Renal cortex interstitium (tissue), 11 donors: ENCODE data around the gene VASP. TPM values are rescaled to one million over a fixed set of nuclear protein-coding genes. Genes with fewer than 3 reads are reported as not detected.
"Not testable (repeated sequence)": the region's sequence is repeated elsewhere in the genome, so short reads cannot be mapped to it uniquely, and the experiment has no call there.

Experiments used
- DNase-seq, 11 donors: peaks; one replicate each; pipeline ENCODE4 v3.0.0-alpha.2; 2013; ENCODE audit warnings: low read depth in 9 of 11, low spot score in 4 of 11; ENCODE audit errors: extremely low read depth in 1 of 11
- polyA plus RNA-seq, 3 donors: library from polyadenylated mRNA; unstranded; fragments of 120-200 nt; gene quantifications; one replicate each; pipeline ENCODE4 v1.2.1, GENCODE V29; 2013; ENCODE audit not compliant: insufficient read length in 3 of 3

Gene VASP
- polyA plus RNA-seq, 3 donors, result 49.0 to 57.7 (median 50.5) TPM

- DNase-seq, result no peak
Observed at GRCh38 chr19:45507872-45508416, 665 bp downstream of the VASP start.

- no peak for DNase-seq
Observed at GRCh38 chr19:45508417-45508860, 1.2 kb downstream of the VASP start.

- DNase-seq, result no peak
Observed at GRCh38 chr19:45508861-45509691, 1.8 kb downstream of the VASP start.

- no peak for DNase-seq
Observed at GRCh38 chr19:45509692-45510015, 2.4 kb downstream of the VASP start.

GRCh38 chr19:45510352-45510751, 3.1 kb downstream of the VASP start:
- DNase-seq, result not testable (repeated sequence)

- DNase-seq, result no peak
Observed at GRCh38 chr19:45511074-45511473, 3.8 kb downstream of the VASP start.

GRCh38 chr19:45512881-45513483, 5.7 kb downstream of the VASP start:
- no peak for DNase-seq

- no peak for DNase-seq
Observed at GRCh38 chr19:45514376-45515051, 7.2 kb downstream of the VASP start.

GRCh38 chr19:45515081-45515624, 7.9 kb downstream of the VASP start:
- no peak for DNase-seq

GRCh38 chr19:45515807-45516401, 8.6 kb downstream of the VASP start:
- DNase-seq, result no peak

GRCh38 chr19:45517238-45517637, 10.0 kb downstream of the VASP start:
- no peak for DNase-seq

GRCh38 chr19:45517641-45518468, 10.6 kb downstream of the VASP start:
- no peak for DNase-seq

- no peak for DNase-seq
Observed at GRCh38 chr19:45518469-45518826, 11.2 kb downstream of the VASP start.

- no peak for DNase-seq
Observed at GRCh38 chr19:45522010-45522941, 15.0 kb downstream of the VASP start.

GRCh38 chr19:45523642-45524256, 16.5 kb downstream of the VASP start:
- DNase-seq, result peak in 10 of 11 donors; percentile 69 to 89 (median 80)

- no peak for DNase-seq
Observed at GRCh38 chr19:45524575-45525129, 17.4 kb downstream of the VASP start.

GRCh38 chr19:45526143-45526542, 18.9 kb downstream of the VASP start:
- peak in 1 of 11 donors; percentile 24 for DNase-seq
